NCI-H1436 (cell line): ENCODE data around the gene COPB2.
A peak's percentile ranks its signal among the peaks of the same experiment; 100 is the strongest.

Source experiments
- DNase-seq: peaks from one replicate; lab custom pipeline; 2025; lab: John Stamatoyannopoulos, UW

The COPB2 gene

DNA sequence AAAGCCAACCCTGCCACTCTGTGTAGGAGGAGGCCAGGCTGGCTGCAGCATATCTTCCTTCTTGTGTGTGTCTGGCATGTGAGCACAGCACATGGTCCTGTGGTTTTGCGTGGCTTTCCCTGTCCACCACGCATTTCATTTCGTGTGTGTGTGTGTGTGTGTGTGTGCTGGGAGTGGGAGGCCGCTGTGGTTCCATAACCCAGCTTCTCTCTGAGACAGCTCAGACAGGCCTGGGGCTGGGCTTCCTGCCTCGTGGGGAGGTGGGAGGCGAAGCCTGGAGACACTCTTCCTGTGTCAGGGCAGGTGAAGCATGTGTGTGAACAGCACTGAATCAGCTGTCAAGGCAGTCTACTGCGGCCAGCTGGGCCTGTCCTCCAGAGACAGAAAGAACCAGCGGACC lies 61.6 kb downstream of the COPB2 start:
- DNase-seq = no peak

DNA sequence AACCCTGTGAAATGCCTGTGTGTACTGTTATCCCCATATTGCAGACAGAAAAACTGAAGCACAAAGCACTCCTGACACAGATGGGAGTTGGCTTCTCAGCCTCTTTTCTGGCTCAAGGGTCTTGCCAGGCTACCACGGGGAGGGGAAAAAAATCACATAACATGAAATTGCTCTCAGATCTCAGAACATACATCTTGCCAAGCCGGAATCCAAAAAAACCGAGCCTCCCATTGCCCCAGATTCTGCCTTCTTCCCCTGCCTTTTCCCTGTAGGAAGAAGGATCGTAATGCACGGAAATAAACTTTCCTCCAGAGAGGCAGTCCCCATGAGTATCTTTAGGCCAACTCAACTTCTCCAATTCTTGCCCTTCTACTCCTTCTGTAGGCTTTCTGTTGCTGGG lies 62.2 kb downstream of the COPB2 start:
- DNase-seq = no peak

DNA sequence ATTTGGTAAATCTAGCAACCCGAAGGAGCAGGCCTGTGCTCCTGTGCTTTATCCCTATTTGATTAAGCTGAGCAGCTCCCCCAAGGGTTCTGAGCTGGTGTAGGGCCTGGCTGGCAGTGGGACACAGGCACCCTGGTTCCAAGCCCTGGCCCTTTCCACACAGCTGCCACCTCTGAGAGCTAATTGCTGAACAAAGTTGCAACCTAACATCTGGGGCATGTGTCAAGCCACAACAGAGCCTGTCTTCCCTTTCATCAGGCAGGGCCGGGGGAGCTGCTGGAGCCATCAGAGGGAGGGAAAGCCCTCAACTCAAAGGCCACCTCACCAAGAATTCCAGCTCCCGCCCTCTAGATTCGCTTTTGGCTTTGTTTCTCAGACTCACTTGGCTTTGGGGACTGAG lies 62.7 kb downstream of the COPB2 start:
- no peak for DNase-seq

DNA sequence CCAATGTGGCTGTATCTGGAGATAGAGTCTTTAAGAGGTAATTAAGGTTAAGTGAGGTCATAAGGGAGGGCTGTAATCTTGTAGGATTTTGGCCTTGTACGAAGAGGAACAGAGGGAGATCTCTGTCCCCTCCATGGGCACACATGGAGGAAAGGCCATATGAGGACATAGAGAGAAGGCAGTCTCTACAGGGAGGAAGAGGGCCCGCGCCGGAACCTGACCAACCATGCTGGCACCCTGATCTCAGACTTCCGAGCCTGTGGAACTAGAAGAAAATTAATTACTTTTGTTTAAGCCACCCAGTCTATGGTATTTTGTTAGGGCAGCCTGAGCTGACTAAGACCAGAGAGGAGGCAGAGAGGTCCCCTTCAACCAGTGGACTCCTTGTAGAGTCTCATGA lies 63.3 kb downstream of the COPB2 start:
- no peak for DNase-seq

DNA sequence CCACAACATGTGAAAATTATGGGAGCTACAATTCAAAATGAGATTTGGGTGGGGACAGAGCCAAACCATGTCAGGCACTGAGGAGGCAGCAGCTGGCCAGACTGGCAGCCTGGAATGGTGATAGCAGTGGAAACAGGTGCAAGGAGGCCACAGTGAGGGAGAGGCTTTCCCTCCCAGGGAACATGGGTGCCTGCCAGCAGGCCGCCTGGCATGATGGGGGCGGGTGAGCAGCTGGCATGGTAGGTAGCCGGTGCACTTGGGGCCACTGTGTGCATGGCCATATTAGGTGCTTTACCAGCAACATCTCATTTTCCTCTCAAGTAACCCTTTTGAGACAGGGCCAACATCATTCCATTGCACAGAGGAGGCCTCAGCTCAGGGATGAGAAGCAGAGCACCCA lies 63.9 kb downstream of the COPB2 start:
- no peak for DNase-seq

DNA sequence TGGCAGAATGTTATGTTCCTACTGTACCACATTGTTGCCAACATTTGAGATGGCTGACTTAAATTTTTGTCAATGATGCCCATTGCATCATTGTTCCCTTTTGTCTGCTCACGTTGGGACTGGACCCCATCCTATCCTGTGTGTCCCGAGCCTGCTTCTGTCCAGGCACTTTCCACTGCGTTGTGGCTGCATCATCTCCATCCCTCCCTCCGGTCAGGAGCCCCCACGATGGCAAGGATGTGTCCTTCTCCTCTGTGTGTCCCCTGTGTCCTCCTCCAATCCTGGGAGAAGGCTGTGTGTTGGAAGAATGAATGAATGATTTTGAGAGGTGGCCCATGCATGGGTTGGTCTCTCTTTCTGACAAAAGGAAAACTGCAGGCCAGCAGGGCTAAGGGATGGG lies 65.0 kb downstream of the COPB2 start:
- no peak for DNase-seq

DNA sequence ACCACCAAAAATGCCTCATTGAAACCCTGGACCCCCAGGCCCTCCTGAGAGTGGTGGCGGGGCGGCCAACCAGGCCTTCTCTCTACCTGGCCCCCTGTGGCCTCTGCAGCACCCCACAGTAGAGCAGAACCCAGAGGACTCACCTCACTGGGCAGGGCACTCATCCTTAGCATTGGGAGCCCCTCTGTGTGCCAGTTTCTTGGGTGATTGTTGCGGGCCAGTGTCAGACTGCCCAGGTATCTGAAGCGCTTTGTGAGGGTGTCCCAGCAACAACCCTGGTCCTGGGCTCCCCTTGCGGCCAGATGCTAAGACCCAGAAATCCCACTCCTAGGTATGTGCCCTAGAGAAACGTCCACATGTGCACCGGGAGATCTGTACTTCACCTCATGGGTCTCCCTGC lies 66.3 kb downstream of the COPB2 start:
- DNase-seq = no peak

DNA sequence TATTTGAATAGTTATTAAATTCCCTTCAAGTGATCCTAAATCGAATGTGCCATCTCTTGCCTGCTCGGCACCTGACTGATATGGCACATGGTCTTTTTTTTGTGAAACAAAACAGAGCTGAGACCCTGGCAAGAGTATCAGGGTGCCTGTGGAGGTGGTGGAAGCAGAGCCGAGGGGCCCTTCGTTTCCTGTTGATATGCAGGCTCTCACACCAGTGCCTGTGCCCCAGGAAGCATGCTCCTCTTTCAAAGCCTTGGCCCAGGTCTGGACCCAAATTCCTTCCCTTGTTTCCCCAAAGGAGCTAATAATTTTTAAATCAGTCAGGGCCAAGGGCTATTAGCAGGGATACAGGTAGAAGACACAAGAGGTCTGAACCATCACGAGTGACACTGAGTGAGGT lies 67.1 kb downstream of the COPB2 start:
- no peak for DNase-seq

DNA sequence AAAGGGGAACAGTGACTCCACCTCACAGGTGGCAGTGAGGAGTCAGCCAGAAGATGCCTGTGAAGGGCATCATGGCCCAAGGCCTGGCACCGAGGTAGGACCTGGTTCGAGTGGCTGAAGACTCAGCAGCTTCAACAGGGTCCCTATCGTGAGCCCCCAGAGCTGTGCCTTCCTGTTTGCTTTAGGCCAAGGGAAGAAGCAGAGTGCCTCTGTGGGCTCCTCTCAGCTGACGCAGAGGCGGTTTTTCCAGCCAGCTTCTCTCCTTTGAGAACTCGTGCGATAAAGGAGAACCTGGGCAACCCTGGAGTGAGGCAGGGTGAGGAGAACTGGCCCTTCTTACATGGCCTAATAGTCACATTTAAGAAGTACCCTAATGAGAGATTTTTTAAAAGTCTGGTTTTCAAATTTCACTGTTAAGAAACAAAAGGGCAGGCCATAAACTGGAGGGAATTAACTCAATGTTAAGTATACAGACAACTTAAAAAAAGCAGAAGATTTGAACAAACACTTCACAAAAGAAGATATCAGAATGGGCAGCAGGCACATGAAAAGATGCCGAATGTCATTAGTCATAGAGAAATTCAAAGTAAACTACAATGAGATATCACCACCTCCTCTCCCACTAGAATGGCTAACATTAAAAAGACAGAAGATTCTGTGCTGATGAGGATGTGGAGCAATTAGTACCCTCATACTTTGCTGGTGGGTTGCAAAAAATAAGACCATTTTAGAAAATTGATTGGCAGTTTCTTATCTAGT lies 68.7 kb downstream of the COPB2 start:
- DNase-seq = no peak

DNA sequence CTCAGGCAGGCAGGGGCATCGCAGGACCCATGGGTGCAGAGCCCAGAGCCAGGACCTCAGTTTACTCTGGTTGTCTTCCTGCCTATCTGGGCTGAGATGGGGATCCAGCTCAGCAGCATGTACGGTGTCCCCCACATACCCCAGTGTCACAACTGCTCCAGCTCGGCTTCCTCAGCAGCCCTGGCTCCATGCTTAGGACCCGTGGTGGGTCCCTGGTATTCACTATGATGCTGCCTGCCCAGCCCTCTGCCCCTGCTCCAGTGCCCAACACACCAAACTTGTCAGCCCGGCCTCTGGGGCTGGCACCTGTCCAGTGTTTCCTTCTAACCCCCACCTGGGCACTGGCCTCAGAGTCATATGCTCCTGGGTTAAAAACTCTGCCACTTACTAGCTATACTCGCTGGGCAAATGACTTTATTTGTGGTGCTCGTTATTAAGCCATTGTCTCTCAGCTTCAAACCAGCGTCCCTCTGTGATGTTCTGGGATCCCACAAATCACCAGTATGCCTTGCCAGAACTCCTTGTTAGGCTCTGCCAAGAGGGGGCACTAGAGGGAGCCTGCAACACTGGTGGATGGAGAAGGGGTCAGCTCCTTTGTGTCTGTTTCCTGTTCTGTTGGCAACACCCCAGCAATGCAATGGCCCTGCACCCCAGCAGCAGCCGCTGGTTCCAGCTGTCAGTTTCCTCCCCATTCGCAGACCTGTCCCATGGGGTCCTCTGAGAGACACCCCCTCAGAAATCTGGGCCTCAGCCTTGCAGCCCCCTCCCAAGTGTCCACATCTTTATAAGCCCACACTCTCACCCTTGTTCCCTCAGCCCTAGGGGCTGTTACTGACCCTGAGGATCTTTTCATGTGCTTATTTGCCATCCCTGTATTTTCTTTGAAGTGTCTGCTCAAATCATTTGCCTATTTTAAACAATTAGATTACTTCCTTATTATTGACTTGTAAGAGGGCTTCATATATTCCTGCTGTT lies 69.7 kb downstream of the COPB2 start:
- peak; percentile 4 for DNase-seq

DNA sequence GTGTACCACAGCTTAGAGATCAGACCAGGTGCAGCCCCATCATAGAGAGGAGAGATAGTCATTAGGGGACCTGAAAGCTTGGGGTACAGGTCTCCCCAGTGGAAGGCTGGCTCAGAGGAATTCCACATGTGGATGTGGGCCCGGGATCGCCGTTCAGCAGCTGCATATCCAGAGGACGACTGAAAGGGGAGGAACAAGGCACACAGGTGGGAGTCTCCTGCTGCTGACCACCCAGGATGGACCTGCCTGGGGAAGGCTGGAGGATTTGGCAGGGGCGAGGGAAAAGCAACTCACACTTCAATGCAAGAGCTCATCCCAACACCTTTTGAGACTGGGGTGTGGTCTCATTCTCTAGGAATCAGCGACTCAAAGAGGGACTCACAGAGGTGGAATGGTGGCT lies 70.6 kb downstream of the COPB2 start:
- DNase-seq = no peak

DNA sequence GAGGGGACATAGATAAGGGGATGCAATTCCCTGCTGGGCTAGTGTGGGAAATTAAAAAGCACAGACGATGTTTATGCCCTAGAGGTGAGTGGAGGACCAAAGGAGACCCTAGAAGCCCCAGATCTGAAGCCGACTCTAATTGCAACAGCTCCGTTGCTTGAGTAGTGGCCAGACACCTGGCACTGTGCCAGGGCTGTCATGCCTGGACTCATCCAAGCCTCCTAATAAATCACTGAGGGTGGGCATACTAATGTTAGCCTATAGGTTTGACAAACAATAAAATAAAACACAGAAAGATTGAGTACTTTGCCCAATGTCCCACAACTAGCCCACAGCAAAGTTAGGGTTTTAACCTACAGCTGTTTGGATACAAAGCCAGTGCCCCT lies 71.0 kb downstream of the COPB2 start:
- DNase-seq = no peak

DNA sequence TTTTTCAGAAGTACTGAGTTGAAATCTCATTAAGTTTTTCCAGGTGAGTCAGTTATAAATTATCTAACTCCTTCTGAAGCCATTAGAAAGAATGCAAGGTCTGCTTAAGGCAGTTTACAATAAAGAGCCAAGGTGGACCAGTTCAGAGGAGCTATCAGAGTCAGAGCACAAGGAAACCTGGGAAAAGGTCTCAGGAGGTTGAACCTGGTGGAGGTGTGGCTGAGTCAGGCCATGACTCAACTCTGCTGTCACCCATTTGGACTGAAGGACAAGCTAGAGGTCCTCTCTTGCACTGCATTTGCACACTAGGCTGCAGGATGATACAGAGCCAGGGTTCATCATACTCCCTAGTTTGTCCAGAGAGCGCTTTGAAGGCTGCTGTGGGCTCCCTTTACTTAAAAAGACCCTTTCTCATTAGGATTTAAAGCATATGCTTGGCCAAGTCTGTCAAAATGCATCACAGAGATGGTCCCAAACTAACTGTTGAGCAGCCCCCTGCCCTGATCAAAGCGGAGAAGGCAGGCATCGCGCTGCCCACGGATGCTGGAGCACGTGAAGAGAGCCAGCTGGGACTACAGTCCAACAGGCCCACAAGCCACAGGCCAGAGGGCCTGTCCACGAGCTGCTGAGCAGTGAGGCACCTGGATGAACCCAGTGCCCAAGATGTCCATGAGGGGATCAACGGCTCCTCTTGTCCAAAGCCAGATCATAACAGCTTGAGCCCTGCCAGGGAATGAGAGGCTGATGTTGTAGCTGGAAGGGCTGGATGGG lies 71.6 kb downstream of the COPB2 start:
- DNase-seq = no peak

DNA sequence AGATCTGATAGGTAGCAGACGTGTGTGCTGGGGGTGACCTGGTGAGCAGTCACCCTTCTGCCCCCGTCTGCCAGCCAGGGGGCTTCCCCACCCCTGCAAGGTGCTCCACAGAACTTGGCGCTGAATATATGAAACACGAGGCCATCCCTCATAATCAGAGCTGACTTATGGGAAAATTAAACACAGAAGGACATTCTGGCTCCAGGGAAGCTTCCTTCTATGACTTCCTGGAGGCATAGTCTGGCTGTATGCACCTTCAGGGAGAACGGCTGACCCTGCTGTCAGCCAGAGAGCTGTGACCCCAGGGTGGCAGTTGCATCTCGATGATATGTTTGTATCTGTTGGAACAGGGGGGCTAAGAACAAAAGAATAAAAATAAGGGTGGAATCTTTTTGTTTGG lies 72.2 kb downstream of the COPB2 start:
- DNase-seq = no peak

DNA sequence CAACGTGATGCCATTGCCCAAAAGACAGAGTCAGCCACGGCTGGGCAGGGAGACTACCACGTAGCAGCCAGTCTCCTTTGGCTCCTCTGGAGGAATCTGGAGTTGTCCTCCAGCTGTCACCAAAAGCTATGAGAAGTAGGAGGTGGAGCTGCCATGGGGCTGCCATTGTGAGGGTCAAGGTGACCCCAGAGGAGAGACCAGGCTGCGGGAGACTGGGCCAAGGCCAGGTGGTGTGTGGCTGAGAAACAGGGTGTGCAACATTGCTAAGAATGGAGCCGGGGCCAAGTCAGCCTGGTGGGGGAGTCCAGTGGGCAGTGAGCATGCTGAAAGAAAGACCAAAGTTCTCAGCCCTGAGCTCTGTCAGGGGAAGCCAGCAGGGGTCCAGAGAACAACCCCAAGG lies 75.5 kb downstream of the COPB2 start:
- no peak for DNase-seq

DNA sequence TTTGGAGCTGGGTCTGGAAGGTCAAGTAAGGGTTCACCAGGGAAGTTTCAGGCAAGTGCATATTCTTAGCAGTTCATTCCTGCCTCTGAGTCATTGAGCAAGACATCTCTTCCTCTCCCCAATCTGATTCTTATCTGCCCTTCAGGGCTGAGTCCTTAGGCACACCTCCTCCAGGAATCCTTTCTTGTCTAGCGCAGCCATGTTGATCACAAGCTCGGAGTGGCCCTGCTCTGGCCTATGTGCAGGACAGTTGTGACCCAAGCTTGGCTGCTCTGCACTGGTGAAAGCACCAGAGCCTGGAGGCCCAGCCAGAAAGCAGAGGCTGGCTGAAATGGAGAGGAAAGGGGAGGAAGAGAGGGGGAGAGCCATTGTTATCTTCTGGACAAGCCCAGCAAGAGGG lies 76.5 kb downstream of the COPB2 start:
- no peak for DNase-seq

DNA sequence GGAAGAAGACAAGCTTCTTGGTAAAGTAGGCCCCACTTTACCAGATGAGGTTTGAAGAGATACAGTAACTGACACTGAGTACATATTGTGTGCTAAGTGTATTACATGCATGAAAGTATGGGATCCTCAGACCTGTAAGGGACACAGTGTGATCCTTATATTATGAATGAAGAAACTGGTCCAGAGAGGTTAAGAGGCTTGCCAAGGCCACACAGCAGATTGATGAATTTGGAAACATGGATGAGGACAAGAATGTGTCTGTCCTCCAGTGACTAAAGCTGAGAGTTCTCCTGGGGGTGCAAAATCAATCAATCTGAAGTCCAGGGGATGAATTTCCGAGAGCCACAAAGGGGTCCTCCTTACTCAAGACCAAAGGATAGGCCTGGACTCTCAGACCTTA lies 77.0 kb downstream of the COPB2 start:
- no peak for DNase-seq

DNA sequence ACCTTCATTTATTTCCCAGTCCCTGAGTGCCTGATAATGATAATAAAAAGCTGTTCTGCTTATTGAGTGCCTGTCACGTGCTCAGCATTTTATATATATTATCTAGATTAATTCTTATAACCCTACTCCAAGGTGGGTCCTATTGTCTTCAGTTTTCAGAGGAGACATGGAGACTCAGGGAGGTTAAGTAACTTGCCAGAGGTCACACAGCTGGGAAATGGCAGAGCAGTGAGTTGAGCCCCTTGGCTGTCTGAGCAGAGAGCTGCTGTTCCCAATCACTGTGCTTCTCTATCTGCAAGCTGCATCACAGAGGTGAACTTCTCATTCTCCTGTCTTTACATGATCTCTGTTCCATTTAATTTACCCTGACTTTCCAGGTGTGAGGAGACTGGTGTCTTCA lies 77.9 kb downstream of the COPB2 start:
- no peak for DNase-seq

DNA sequence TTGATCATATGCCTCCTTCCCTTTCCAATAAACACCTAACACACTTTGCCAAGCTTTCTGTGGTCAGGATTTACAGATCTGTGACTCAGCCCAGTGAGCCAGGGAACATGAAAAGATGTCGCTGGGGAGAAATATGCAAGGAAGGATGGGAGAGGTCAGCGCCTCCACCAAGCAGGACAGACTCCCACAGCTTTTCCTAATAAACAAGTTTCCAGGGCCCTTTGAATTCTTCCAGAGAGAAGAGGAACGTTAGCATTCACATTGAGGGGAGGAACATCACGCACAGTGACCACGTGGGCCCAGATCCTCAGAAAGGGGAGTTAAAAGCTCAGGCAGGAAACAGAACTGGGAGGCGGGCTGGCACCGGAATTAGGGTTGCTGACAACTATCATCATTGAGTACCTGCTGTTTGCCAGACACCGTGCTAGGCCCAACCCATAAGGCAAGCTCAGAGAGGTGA lies 78.9 kb downstream of the COPB2 start:
- DNase-seq = no peak

DNA sequence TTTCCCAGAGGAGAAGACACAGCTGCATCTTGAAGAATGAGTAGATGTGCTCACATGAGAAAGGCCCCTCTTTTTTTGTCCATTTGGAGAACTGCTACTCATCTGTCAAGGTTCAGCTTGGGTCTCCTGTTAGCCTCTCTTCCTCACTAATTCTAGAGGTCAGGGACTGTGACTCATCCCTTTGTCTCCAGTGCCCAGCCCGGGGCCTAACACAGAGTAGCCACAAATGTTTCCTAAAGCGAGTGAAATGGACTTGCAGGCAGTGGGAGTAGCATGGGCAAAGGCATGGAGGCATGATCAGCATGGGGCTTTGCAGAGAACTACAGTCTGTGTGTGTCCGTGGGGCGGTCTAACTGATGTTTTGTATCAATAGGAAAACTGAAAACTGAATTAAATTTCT lies 79.6 kb downstream of the COPB2 start:
- no peak for DNase-seq

DNA sequence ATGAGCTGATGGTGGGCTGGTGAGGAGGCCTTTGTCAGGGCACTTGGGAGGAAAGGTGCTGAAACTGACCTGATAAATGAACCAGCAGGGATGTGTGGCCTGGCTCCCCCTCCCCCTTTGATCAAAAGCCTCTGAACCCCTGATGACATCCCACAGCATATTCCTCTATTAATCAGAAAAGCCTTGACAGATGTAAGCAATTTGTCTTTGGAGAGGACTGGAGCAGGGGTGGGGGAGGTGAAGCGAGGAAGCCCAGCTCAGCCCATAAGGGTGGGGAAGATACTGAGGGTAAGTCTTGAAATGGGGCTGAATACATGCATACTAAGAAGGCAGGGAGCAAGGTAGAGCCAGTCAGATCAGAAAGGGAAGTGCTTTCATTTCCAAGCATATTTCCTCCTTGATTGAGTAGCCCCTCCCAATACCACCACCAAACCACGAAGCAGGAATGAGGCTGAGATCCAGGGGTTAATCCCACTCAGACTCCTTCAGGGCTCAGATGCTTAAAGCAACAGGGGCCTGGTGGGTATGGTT lies 80.3 kb downstream of the COPB2 start:
- no peak for DNase-seq

DNA sequence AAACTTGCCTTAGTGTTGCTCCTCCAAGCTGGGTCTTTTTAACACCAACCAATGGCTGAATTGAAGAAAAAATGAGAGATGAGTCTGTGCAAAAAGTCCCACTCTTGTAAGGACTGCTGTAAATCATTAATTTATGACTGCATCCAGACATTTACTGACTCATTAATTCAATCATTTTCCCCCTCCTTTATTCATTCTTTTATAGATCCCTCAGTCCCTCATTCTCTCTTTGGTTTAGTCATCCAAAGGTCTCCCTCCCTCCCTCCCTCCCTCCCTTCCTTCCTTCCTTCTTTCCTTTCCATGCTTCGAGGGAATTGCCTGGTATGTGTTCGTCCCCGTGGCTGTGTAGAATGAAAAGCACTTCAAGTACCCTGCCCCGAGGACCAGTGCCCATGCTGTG lies 80.9 kb downstream of the COPB2 start:
- no peak for DNase-seq
